ENCODE measurements around the gene TMEM116.

- TF ChIP-seq POLR2A (IDR thresholded peaks at IDR 0.05) (no peak), CTCF (IDR thresholded peaks at IDR 0.05) (no peak)
Measured at GRCh38 chr12:111953455-111953854, 59.5 kb downstream of the TMEM116 start.

Measured in lower leg skin (tissue), 3 donors.